GM12891 (cell line): ENCODE results near the gene FAM120C.

ENCODE experiments used
- POLR2A ChIP-seq: IDR thresholded peaks from 2 replicates; pipeline ENCODE4 v1.6.1; 2011; ENCODE audit warnings: low read depth, low read length, control low read depth
- POLR2AphosphoS5 ChIP-seq: IDR thresholded peaks from 2 replicates; pipeline ENCODE4 v1.6.1; 2011; ENCODE audit warnings: low read depth, low read length, control low read depth

DNA sequence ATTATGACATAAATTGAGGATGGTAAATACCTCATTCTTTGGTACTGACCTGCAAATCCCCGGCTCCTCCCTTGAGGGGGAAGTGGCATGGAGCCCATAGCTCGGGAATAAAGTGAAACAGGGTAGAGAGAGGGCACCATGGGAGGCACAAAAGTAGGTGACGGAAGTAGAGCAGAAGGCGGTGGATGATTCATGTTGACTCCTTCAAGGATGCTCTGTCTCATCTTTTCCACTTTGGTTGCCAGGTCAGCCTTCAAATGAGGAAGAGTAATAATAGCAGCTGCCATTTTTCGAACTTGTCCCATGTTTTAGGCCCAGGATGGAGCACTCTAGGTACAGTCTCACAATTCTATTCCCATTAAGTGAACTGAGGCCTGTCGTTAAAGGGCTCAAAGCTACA is 97.4 kb downstream of the FAM120C start:
- TF ChIP-seq POLR2AphosphoS5 (no peak), POLR2A (no peak)
